Parathyroid adenoma (tissue), 2 donors: ENCODE data around the gene AHNAK.

Source experiments
- H2AFZ ChIP-seq: fragments of 300-600 bp; sonication (generic); one replicate; pipeline ENCODE4 v1.7.0; 2017; ENCODE audit warnings: antibody characterized with exemption, mild to moderate bottlenecking
- H3K27ac ChIP-seq: fragments of 300-600 bp; sonication (generic); one replicate; pipeline ENCODE4 v1.7.0; 2017
- H3K27me3 ChIP-seq: fragments of 300-600 bp; sonication (generic); one replicate; pipeline ENCODE4 v1.7.0; 2017; ENCODE audit warnings: low read length; ENCODE audit not compliant: control insufficient read depth, insufficient read depth
- H3K36me3 ChIP-seq: fragments of 300-600 bp; sonication (generic); one replicate; pipeline ENCODE4 v1.7.0; 2017; ENCODE audit warnings: low read length; ENCODE audit not compliant: control insufficient read depth, insufficient read depth
- H3K4me1 ChIP-seq: fragments of 300-600 bp; sonication (generic); one replicate; pipeline ENCODE4 v1.7.0; 2017; ENCODE audit warnings: control low read depth
- H3K4me2 ChIP-seq: fragments of 300-600 bp; sonication (generic); one replicate; pipeline ENCODE4 v1.7.0; 2017; ENCODE audit warnings: low read length
- H3K4me3 ChIP-seq: fragments of 300-600 bp; sonication (generic); one replicate; pipeline ENCODE4 v1.7.0; 2017; ENCODE audit warnings: low read depth, low read length
- H3K79me2 ChIP-seq: fragments of 300-600 bp; sonication (generic); one replicate; pipeline ENCODE4 v1.7.0; 2017; ENCODE audit warnings: control low read depth
- H3K9ac ChIP-seq: fragments of 300-600 bp; sonication (generic); one replicate; pipeline ENCODE4 v1.7.0; 2017; ENCODE audit warnings: mild to moderate bottlenecking
- H3K9me3 ChIP-seq: fragments of 300-600 bp; sonication (generic); one replicate; pipeline ENCODE4 v1.7.0; 2017; ENCODE audit warnings: low read length; ENCODE audit not compliant: control insufficient read depth
- TF ChIP-seq, protein P1 (sequence below): fragments of 300-600 bp; sonication (generic); IDR thresholded peaks from one replicate; pipeline ENCODE4 v1.7.0; 2017; ENCODE audit warnings: antibody characterized with exemption, mild to moderate bottlenecking
- donor health status: primary hyperparathyroidism.

AHNAK gene

DNA sequence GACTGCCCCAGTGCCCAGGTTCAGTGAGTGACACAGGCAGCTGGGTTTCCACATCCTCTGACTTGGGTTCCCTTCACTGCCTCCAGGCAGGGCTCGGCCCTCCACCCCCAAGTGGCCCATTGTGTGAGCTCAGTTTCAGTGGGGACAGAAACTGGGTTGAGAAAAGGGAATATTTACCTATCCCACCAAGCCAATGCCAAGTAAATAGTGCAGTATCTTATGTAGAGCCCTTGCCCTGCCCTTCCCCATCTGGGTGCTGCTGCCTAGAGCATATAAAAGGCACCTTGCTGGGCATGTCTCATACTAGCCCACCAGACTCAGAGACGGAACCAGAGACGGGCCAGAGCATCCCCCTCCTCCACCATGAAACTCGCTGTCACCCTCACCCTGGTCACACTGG lies 127.9 kb downstream of the AHNAK start, which contains the start of gene SCGB1A1:
TSS of gene SCGB1A1 (plus strand) at position 301 of the 400 bp plus-strand sequence. CDS start at position 364, 63 bp downstream.
- Histone ChIP-seq H3K27me3 (no peaks in the 10 kb centered on the region), H3K9ac (no peak within 1 kb of the TSS), H2AFZ (no peak within 1 kb of the TSS), H3K4me3 (no peak within 1 kb of the TSS), H3K4me2 (no peak within 1 kb of the TSS), H3K4me1 (no peaks in the 10 kb centered on the region), H3K27ac (no peak within 1 kb of the TSS), H3K79me2 (no peaks in the 10 kb centered on the region), H3K9me3 (no peaks in the 10 kb centered on the region), H3K36me3 (no peaks in the 10 kb centered on the region)
- TF ChIP-seq, protein P1, sequence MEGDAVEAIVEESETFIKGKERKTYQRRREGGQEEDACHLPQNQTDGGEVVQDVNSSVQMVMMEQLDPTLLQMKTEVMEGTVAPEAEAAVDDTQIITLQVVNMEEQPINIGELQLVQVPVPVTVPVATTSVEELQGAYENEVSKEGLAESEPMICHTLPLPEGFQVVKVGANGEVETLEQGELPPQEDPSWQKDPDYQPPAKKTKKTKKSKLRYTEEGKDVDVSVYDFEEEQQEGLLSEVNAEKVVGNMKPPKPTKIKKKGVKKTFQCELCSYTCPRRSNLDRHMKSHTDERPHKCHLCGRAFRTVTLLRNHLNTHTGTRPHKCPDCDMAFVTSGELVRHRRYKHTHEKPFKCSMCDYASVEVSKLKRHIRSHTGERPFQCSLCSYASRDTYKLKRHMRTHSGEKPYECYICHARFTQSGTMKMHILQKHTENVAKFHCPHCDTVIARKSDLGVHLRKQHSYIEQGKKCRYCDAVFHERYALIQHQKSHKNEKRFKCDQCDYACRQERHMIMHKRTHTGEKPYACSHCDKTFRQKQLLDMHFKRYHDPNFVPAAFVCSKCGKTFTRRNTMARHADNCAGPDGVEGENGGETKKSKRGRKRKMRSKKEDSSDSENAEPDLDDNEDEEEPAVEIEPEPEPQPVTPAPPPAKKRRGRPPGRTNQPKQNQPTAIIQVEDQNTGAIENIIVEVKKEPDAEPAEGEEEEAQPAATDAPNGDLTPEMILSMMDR: no peak

DNA sequence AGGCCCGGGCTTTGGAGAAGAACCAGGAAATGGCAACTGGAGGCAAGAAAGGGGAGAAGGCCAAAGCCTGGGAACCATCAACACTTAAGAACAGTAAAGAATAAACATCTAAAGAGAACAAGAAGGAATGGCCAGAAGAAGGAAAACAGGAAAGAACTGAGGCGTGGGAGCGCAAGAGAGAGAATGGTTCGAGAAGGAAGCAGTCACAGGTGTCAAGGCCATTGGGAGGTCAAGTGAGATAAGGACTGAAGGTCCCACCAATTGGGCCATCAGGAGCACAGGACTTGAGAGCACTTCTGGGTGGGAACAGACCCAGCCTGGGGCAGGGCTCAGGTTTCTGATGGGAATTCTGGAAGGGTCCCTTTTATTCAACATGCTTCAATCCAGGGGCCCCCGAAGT lies 128.5 kb downstream of the AHNAK start:
- H3K9me3 ChIP-seq: no peaks in the 10 kb centered on the region
- H2AFZ ChIP-seq: no peak overlapping the region
- H3K36me3 ChIP-seq: no peaks in the 10 kb centered on the region
- H3K27ac ChIP-seq: no peak overlapping the region
- H3K4me2 ChIP-seq: no peak overlapping the region
- no peaks in the 10 kb centered on the region for H3K27me3 ChIP-seq
- no peaks in the 10 kb centered on the region for H3K4me1 ChIP-seq
- no peaks in the 10 kb centered on the region for H3K79me2 ChIP-seq
- TF ChIP-seq, protein P1: no peak
- no peak overlapping the region for H3K4me3 ChIP-seq
- H3K9ac ChIP-seq: no peak overlapping the region

DNA sequence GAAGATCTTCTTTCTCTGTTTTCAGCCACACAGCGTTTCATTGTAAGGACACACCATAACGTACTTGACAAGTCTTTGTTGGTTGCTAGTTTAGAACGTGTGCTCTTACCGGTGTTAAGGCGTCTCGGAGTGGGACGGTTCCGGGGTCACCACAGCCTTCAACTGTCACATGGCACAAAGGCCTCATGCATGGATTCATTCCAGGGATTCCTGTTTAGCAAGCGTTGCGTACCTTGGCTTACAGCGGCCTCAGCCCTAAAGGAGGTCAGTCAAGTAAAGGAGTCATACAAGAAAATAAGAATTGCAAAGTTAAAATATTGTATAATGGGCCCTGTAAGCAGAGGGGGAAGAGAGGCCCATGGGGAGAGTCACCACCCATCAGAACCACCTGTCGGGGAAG lies 130.0 kb downstream of the AHNAK start:
- TF ChIP-seq, protein P1: no peak
- no peaks in the 10 kb centered on the region for H3K79me2 ChIP-seq
- no peak overlapping the region for H3K4me2 ChIP-seq
- no peaks in the 10 kb centered on the region for H3K27me3 ChIP-seq
- H3K27ac ChIP-seq: no peak overlapping the region
- no peaks in the 10 kb centered on the region for H3K36me3 ChIP-seq
- H3K9ac ChIP-seq: no peak overlapping the region
- H3K4me3 ChIP-seq: no peak overlapping the region
- H3K9me3 ChIP-seq: no peaks in the 10 kb centered on the region
- H2AFZ ChIP-seq: no peak overlapping the region
- H3K4me1 ChIP-seq: no peaks in the 10 kb centered on the region

DNA sequence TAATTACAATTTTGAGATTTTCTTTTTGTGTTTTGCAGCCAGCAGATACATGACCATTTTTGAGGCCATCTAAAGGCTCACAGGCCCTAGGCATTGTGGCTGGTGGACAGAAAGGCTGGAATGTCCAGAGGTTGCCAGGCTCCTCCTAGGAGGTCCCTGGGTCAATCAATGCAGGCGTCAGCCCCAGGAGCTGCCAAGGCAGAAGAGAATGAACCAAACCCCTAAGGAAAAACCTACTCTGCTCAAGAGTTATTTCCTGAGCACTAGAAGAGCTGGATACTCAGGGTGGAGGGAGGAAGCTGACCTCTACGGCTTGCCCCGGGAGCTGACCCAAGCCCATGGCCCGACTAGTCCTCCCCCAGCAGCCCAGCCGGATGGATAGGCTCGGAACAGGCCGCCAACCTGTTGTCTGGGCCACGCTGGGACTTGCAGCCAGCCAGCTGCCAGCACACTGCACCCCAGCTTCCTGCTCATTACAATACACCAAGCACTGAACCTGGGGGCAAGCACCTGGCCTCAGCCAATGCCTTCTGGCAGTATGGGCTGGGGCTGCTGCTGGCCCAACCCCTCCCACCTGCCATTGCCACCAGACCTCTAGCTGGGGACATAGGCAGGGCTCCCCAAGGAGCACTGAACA lies 133.4 kb downstream of the AHNAK start:
- no peaks in the 10 kb centered on the region for H3K4me1 ChIP-seq
- H3K4me3 ChIP-seq: no peak overlapping the region
- TF ChIP-seq, protein P1: no peak
- H2AFZ ChIP-seq: no peak overlapping the region
- H3K27ac ChIP-seq: no peak overlapping the region
- H3K9ac ChIP-seq: no peak overlapping the region
- no peaks in the 10 kb centered on the region for H3K36me3 ChIP-seq
- no peaks in the 10 kb centered on the region for H3K27me3 ChIP-seq
- no peak overlapping the region for H3K4me2 ChIP-seq
- H3K9me3 ChIP-seq: no peaks in the 10 kb centered on the region
- H3K79me2 ChIP-seq: no peaks in the 10 kb centered on the region

DNA sequence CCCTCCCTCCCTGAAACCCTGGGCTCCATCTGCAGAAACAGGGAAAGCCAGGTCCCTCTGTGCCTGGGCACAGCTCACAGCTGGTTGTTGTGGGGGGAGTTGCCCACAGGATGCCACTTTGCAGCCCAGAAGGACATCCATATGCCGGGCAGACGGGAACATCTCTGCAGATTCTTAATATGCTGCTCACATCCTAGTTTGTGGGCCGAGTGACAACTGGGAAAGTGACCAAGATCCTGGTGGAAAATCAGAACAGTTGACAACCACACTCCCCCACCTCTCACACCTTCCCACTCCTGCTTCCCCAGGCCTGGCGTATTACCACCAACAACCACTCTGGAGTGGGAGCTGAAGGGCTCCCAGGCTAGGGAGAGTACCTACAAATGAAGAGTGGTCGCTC lies 135.1 kb downstream of the AHNAK start:
- no peak overlapping the region for H3K27ac ChIP-seq
- H3K9me3 ChIP-seq: no peaks in the 10 kb centered on the region
- H3K79me2 ChIP-seq: no peaks in the 10 kb centered on the region
- H3K4me3 ChIP-seq: no peak overlapping the region
- TF ChIP-seq, protein P1: no peak
- H3K36me3 ChIP-seq: no peaks in the 10 kb centered on the region
- no peak overlapping the region for H3K4me2 ChIP-seq
- H3K27me3 ChIP-seq: no peaks in the 10 kb centered on the region
- H3K9ac ChIP-seq: no peak overlapping the region
- no peaks in the 10 kb centered on the region for H3K4me1 ChIP-seq
- no peak overlapping the region for H2AFZ ChIP-seq
